ENCODE results near the gene SCEL.
A peak's percentile ranks its signal among the peaks of the same experiment; 100 is the strongest.

- TF ChIP-seq CTCF (IDR thresholded peaks at IDR 0.05) (no peak), POLR2A (IDR thresholded peaks at IDR 0.05) (no peak), POLR2AphosphoS5 (IDR thresholded peaks at IDR 0.05) (peak in 1 of 2 donors; percentile 4), EP300 (IDR thresholded peaks at IDR 0.05) (peak in 2 of 4 donors; percentile 44 to 49)
Measured at GRCh38 chr13:77521595-77522367, 13.7 kb upstream of the SCEL start.
